H1 (cell line): ENCODE measurements around the gene OLFML2A. TPM values are rescaled to one million over a fixed set of nuclear protein-coding genes. Genes with fewer than 3 reads are reported as not detected.
A peak's percentile ranks its signal among the peaks of the same experiment; 100 is the strongest.

Source experiments
- CTCF ChIA-PET: fragments of 300-600 bp; sonication (Branson Sonifier 250); formaldehyde crosslinking; loops from one replicate; lab custom pipeline; 2021; ENCODE audit not compliant: partially characterized antibody; lab: Charles Lee
- POLR2A ChIA-PET: fragments of 300-600 bp; sonication (Branson Sonifier 250); formaldehyde crosslinking; loops from one replicate; lab custom pipeline; 2021; ENCODE audit warnings: inconsistent platforms; ENCODE audit not compliant: partially characterized antibody; lab: Charles Lee
- DNase-seq, 2 experiments: peaks; one replicate each; pipeline versions ENCODE4 v3.0.0 to v3.0.0-alpha.2; 2010 to 2022; ENCODE audit warnings: low spot score in 2 of 2, low read depth in 1 of 2, mixed read lengths in 1 of 2
- FAIRE-seq: peaks from 2 replicates; lab custom pipeline; 2011; peaks lifted over from hg19 to GRCh38; lab: Jason Lieb, UNC
- H2AFZ ChIP-seq: 2 replicates; pipeline ENCODE4 v1.8.1; 2012; ENCODE audit warnings: low read length, inconsistent platforms
- H2AK5ac ChIP-seq: 2 replicates; pipeline ENCODE4 v1.6.1; 2013; ENCODE audit warnings: low read depth, low read length
- H2BK120ac ChIP-seq: replicated peaks from 2 replicates; pipeline ENCODE3; 2013; ENCODE audit warnings: low read depth, low read length, inconsistent platforms
- H2BK12ac ChIP-seq: 2 replicates; pipeline ENCODE4 v1.6.1; 2013; ENCODE audit warnings: low read depth, low read length
- H2BK15ac ChIP-seq: 2 replicates; pipeline ENCODE4 v1.6.1; 2013; ENCODE audit warnings: low read length
- H2BK20ac ChIP-seq: 2 replicates; pipeline ENCODE4 v1.6.1; 2013; ENCODE audit warnings: low read length
- H2BK5ac ChIP-seq: 2 replicates; pipeline ENCODE4 v1.6.1; 2013; ENCODE audit warnings: low read depth, low read length
- H3K14ac ChIP-seq: 2 replicates; pipeline ENCODE4 v1.6.1; 2013; ENCODE audit warnings: inconsistent platforms; ENCODE audit not compliant: insufficient read length
- H3K18ac ChIP-seq: 2 replicates; pipeline ENCODE4 v1.6.1; 2013; ENCODE audit warnings: low read length; ENCODE audit errors: extremely low read depth
- H3K23ac ChIP-seq: 2 replicates; pipeline ENCODE4 v1.6.1; 2013; ENCODE audit warnings: inconsistent platforms; ENCODE audit not compliant: insufficient read length
- H3K23me2 ChIP-seq: 2 replicates; pipeline ENCODE4 v1.6.1; 2013; ENCODE audit warnings: low read depth, low read length
- H3K27ac ChIP-seq: 2 replicates; pipeline ENCODE4 v1.6.1; 2011; ENCODE audit warnings: low read depth, low read length, inconsistent platforms
- H3K27me3 ChIP-seq, 4 experiments: replicated peaks in 1 of 4; 1 replicate in 1 of 4; 2 replicates in 3 of 4; pipeline versions ENCODE4 v1.6.1 to v1.8.1; 2011 to 2013; ENCODE audit warnings: low read length in 3 of 4, mild to moderate bottlenecking in 3 of 4, inconsistent platforms in 2 of 4, mixed read lengths in 2 of 4, moderate library complexity in 1 of 4; ENCODE audit not compliant: control insufficient read depth in 3 of 4, insufficient read depth in 3 of 4; ENCODE audit errors: extremely low read depth in 1 of 4
- H3K36me3 ChIP-seq, 4 experiments: 2 replicates each; pipeline versions ENCODE4 v1.6.1 to v1.8.1; 2011 to 2013; ENCODE audit warnings: mild to moderate bottlenecking in 4 of 4, low read length in 3 of 4, moderate library complexity in 2 of 4, control low read depth in 1 of 4, inconsistent platforms in 1 of 4; ENCODE audit not compliant: insufficient read depth in 4 of 4, control insufficient read depth in 2 of 4
- H3K4ac ChIP-seq: replicated peaks from 2 replicates; pipeline ENCODE3; 2013; ENCODE audit warnings: low read length, low read depth, mixed read lengths, inconsistent platforms; ENCODE audit not compliant: insufficient read length
- H3K4me1 ChIP-seq, 4 experiments: replicated peaks in 1 of 4; 1 replicate in 1 of 4; 2 replicates in 3 of 4; pipeline versions ENCODE4 v1.6.1 to v1.8.1; 2011 to 2013; ENCODE audit warnings: low read length in 3 of 4, inconsistent platforms in 2 of 4, mixed read lengths in 1 of 4; ENCODE audit not compliant: insufficient read depth in 4 of 4, control insufficient read depth in 3 of 4
- H3K4me2 ChIP-seq, 2 experiments: 2 replicates each; pipeline versions ENCODE4 v1.6.1 to v1.8.1; 2011 to 2013; ENCODE audit warnings: low read depth in 2 of 2, low read length in 2 of 2, control low read depth in 1 of 2, inconsistent platforms in 1 of 2, mild to moderate bottlenecking in 1 of 2; ENCODE audit not compliant: insufficient read depth in 1 of 2
- H3K4me3 ChIP-seq, 4 experiments: fragments of 200-600, 300-600 bp in 1 of 4; sonication (generic), shearing (Covaris generic), sonication (Bioruptor Twin) in 1 of 4; 2 replicates each; pipeline versions ENCODE4 v1.5.1 to v1.8.1; 2011 to 2016; ENCODE audit warnings: low read length in 4 of 4, low read depth in 3 of 4, control low read depth in 2 of 4, inconsistent platforms in 2 of 4, mild to moderate bottlenecking in 2 of 4, mixed read lengths in 1 of 4, moderate library complexity in 1 of 4; ENCODE audit not compliant: insufficient read depth in 2 of 4; ENCODE audit errors: extremely low read depth in 1 of 4
- H3K56ac ChIP-seq: replicated peaks from 2 replicates; pipeline ENCODE3; 2013; ENCODE audit warnings: low read depth, mild to moderate bottlenecking, mixed read lengths, low read length, inconsistent platforms; ENCODE audit not compliant: insufficient read length
- H3K79me1 ChIP-seq: 2 replicates; pipeline ENCODE4 v1.6.1; 2013; ENCODE audit warnings: low read depth, low read length, control low read depth
- H3K79me2 ChIP-seq, 2 experiments: 2 replicates each; pipeline versions ENCODE4 v1.6.1 to v1.8.1; 2012 to 2013; ENCODE audit warnings: low read length in 2 of 2, mild to moderate bottlenecking in 2 of 2, inconsistent platforms in 1 of 2; ENCODE audit not compliant: insufficient read depth in 2 of 2, control insufficient read depth in 1 of 2
- H3K9ac ChIP-seq, 4 experiments: replicated peaks in 1 of 4; 1 replicate in 1 of 4; 2 replicates in 3 of 4; pipeline versions ENCODE4 v1.6.1 to v1.8.1; 2011 to 2013; ENCODE audit warnings: low read depth in 3 of 4, low read length in 3 of 4, control low read depth in 2 of 4, mild to moderate bottlenecking in 2 of 4, moderate library complexity in 2 of 4, inconsistent platforms in 1 of 4; ENCODE audit errors: extremely low read depth in 1 of 4
- H3K9me3 ChIP-seq, 2 experiments: 2 replicates each; pipeline versions ENCODE4 v1.6.1 to v1.8.1; 2012 to 2013; ENCODE audit warnings: mild to moderate bottlenecking in 2 of 2, moderate library complexity in 2 of 2, control low read depth in 1 of 2, inconsistent platforms in 1 of 2, low read depth in 1 of 2, low read length in 1 of 2, mixed read lengths in 1 of 2; ENCODE audit not compliant: insufficient read depth in 2 of 2
- H4K20me1 ChIP-seq, 2 experiments: replicated peaks in 1 of 2; 2 replicates each; pipeline versions ENCODE3 to v1.8.1; 2011 to 2013; ENCODE audit warnings: inconsistent platforms in 2 of 2, low read length in 2 of 2, mild to moderate bottlenecking in 1 of 2; ENCODE audit not compliant: insufficient read depth in 2 of 2, control insufficient read depth in 1 of 2
- H4K5ac ChIP-seq: 2 replicates; pipeline ENCODE4 v1.6.1; 2013; ENCODE audit warnings: low read length, low read depth, mixed read lengths, inconsistent platforms; ENCODE audit not compliant: insufficient read length
- H4K8ac ChIP-seq: 2 replicates; pipeline ENCODE4 v1.8.0; 2013; ENCODE audit warnings: mild to moderate bottlenecking, moderate library complexity, low read length, inconsistent platforms; ENCODE audit not compliant: insufficient read depth; ENCODE audit errors: extremely low read depth
- H4K91ac ChIP-seq: replicated peaks from 2 replicates; pipeline ENCODE3; 2013; ENCODE audit warnings: low read length, mixed read lengths, inconsistent platforms; ENCODE audit not compliant: insufficient read length
- WGBS, 2 experiments: shearing (Covaris generic) in 1 of 2; methylation state at CpG; one replicate each; pipeline versions ENCODE4 v1.1.6 to v1.1.7; 2013 to 2015; ENCODE audit warnings: low lambda C conversion rate in 2 of 2, mixed read lengths in 2 of 2, inconsistent platforms in 1 of 2, low coverage in 1 of 2, missing lambda C conversion rate in 1 of 2; ENCODE audit not compliant: insufficient replicate concordance in 2 of 2, insufficient coverage in 1 of 2, insufficient read length in 1 of 2; ENCODE audit errors: extremely low coverage in 1 of 2, missing lambda C conversion rate in 1 of 2; 5-methylcytosine and 5-hydroxymethylcytosine counted together
- polyA plus RNA-seq, 7 experiments: library from polyadenylated mRNA; depleted of rRNA in 3 of 7; stranded (reverse) in 5 of 7; unstranded in 2 of 7; fragments of >200 nt in 5 of 7; fragments of 200-250 nt in 2 of 7; gene quantifications; 1 replicate in 5 of 7; 2 replicates in 1 of 7; 4 replicates in 1 of 7; pipeline versions ENCODE4 v1.2.1 to v1.2.3, GENCODE V29; 2011 to 2013; ENCODE audit warnings: missing spikeins in 2 of 7, mixed read lengths in 2 of 7
- total RNA-seq: library from RNA; stranded (reverse); fragmentation: NEBNext Ultra II Directional; extraction: Animal tissue kit (Norgen Biotek cat#: 25700); gene quantifications from 2 replicates; pipeline ENCODE4 v1.2.1, GENCODE V29; 2021

The OLFML2A gene
- total and polyA plus RNA-seq, 2 of the 8 experiments (the other 6 are each of a cell fraction or from before 2014, with no cell fraction given), result 7.8 to 11.5 TPM

DNA sequence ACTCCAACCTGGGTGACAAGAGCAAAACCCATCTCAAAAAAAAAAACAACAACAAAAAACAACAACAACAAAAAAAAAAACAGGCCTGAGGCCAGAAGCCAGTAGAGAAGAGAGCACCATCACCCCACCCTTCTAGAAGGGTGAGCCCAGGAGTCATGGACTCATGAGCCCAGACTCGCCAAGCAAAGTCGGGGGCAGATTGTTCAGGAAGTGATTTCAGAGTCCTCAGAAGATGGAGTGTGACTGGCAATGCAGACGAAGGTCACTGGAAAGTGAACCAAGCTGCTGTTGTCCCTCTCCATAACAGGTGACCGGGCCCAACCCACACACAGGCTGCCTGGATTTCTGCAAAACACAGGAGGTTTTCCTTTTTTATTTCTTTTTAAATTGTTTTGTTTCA lies 67.4 kb downstream of the OLFML2A start:
- CTCF ChIA-PET, result interaction anchor here (1.4 to 65.2 kb wide), 4 partner anchors 6 to 227 kb away, joined by 4 to 1529 read pairs (median 1414); partner anchors contain the start of genes ARPC5L, NR6A1, OLFML2A and RPL35
- no peak for FAIRE-seq
- H3K23me2 ChIP-seq, result no peaks in the 10 kb centered on the region

More for the DNA sequence above, 67.4 kb downstream of the OLFML2A start:
- Histone ChIP-seq H2BK120ac (no peak overlapping the region), H3K18ac (no peak overlapping the region), H3K27ac (no peak overlapping the region), H3K79me2 (no peaks in the 10 kb centered on the region), H3K9me3 (no peaks in the 10 kb centered on the region), H3K4me3 (no peak overlapping the region), H4K8ac (no peak overlapping the region), H3K36me3 (no peaks in the 10 kb centered on the region), H2BK15ac (no peak overlapping the region), H3K4me1 (peaks cover 0 to 14% (median 3%) of the 10 kb centered on the region in 4 experiments; a peak in 4 of 7 replicates), H2BK20ac (0 out of 2 replicates have a peak overlapping the region, but pooled peaks have one; percentile 32), H2BK12ac (no peak overlapping the region), H3K14ac (no peak overlapping the region), H3K56ac (no peak overlapping the region), H3K4ac (no peak overlapping the region), H4K5ac (no peak overlapping the region), H4K20me1 (no peaks in the 10 kb centered on the region), H3K9ac (no peak overlapping the region), H3K27me3 (no peaks in the 10 kb centered on the region), H2BK5ac (no peak overlapping the region), H4K91ac (no peak overlapping the region), H3K4me2 (no peak overlapping the region), H2AK5ac (no peak overlapping the region), H3K79me1 (no peaks in the 10 kb centered on the region), H3K23ac (no peak overlapping the region), H2AFZ (no peak overlapping the region)
- POLR2A ChIA-PET, result interaction anchor here (1.1 to 1.5 kb wide), 2 partner anchors 17 to 73 kb away, joined by 3 to 4 read pairs; partner anchors contain the start of genes ARPC5L, NR6A1 and RPL35
- no peak for DNase-seq
- WGBS, 2 experiments, result 82% methylated on average over 4 of the region's 4 CpGs; no CpG with 5 or more reads in 1 of the 2 experiments
